Measurements from ENCODE around the gene FREM1. TPM values are rescaled to one million over a fixed set of nuclear protein-coding genes. Genes with fewer than 3 reads are reported as not detected.

FREM1 gene
- total RNA-seq, 1 experiment from 2014 or later, result 0.17 TPM

- H3K4me1 ChIP-seq (replicated peaks; ENCODE audit: insufficient read depth), result peaks cover 17% of the 10 kb centered on the region
- no peak overlapping the region for H3K4me2 ChIP-seq
- no peaks in the 10 kb centered on the region for H3K9me3 ChIP-seq (ENCODE audit: insufficient read depth, low read depth)
- no peak for TF ChIP-seq EZH2 (IDR thresholded peaks at IDR 0.05; ENCODE audit: low read depth)
- TF ChIP-seq CTCF (conservative IDR thresholded peaks at IDR 0.05), result no peak
- H3K27me3 ChIP-seq (ENCODE audit: insufficient read depth, low read depth), result no peaks in the 10 kb centered on the region
- H3K79me2 ChIP-seq (ENCODE audit: low read depth), result peaks cover 15% of the 10 kb centered on the region
- no peaks in the 10 kb centered on the region for H3K9me2 ChIP-seq (ENCODE audit: insufficient read depth)
- DNase-seq, result no peak
- no peak overlapping the region for H3K27ac ChIP-seq
- H3K36me3 ChIP-seq (ENCODE audit: low read depth), result 0 out of 2 replicates have a peak, but pooled peaks cover 3% of the 10 kb centered on the region
- no peaks in the 10 kb centered on the region for H4K20me1 ChIP-seq (ENCODE audit: insufficient read depth)
- intact Hi-C loops (cut with micrococcal nuclease; ENCODE audit: unreplicated experiment), result no loop called here
- no peak overlapping the region for H3K4me3 ChIP-seq
- H2AFZ ChIP-seq, result no peak overlapping the region
- POLR2A ChIA-PET (ENCODE audit: unreplicated experiment), result no interaction called here
- CTCF ChIA-PET, result no interaction called here
- BruUV-seq (replicated peaks), result no TSS peak
- H3F3A ChIP-seq (ENCODE audit: insufficient read depth, low read depth), result 0 out of 2 replicates have a peak, but pooled peaks cover 3% of the 10 kb centered on the region
These were observed 223.0 kb downstream of the FREM1 start for GRCh38 chr9:14687042-14687719.

GRCh38 chr9:14686168-14686567 lies 224.1 kb downstream of the FREM1 start:
- no peak for DNase-seq
- ChIA-PET POLR2A (ENCODE audit: unreplicated experiment) (no interaction called here), CTCF (no interaction called here)
- Histone ChIP-seq H3K9me3 (ENCODE audit: insufficient read depth, low read depth) (no peaks in the 10 kb centered on the region), H3K27me3 (ENCODE audit: insufficient read depth, low read depth) (no peaks in the 10 kb centered on the region), H3K4me3 (no peak overlapping the region), H3K36me3 (ENCODE audit: low read depth) (0 out of 2 replicates have a peak, but pooled peaks cover 3% of the 10 kb centered on the region), H4K20me1 (ENCODE audit: insufficient read depth) (no peaks in the 10 kb centered on the region), H3F3A (ENCODE audit: insufficient read depth, low read depth) (no peaks in the 10 kb centered on the region), H3K4me2 (no peak overlapping the region), H3K27ac (no peak overlapping the region), H2AFZ (no peak overlapping the region), H3K4me1 (replicated peaks; ENCODE audit: insufficient read depth) (peaks cover 7% of the 10 kb centered on the region), H3K79me2 (ENCODE audit: low read depth) (peaks cover 5% of the 10 kb centered on the region; the same call in 1 of the 2 replicates), H3K9me2 (ENCODE audit: insufficient read depth) (no peaks in the 10 kb centered on the region)
- no TSS peak for BruUV-seq (replicated peaks)
- TF ChIP-seq EZH2 (IDR thresholded peaks at IDR 0.05; ENCODE audit: low read depth) (no peak), CTCF (conservative IDR thresholded peaks at IDR 0.05) (no peak)
- intact Hi-C loops (cut with micrococcal nuclease; ENCODE audit: unreplicated experiment), result no loop called here

Other genes starting within 250 kb of the FREM1 start
- gene ZDHHC21, start 217.0 kb downstream of the FREM1 start, total RNA-seq (2021), result 3.9 and 5.3 TPM in 2 replicates
- not detected in 2 replicates for gene CER1, start 187.7 kb downstream of the FREM1 start, total RNA-seq (2021)